Lung (tissue), 12 donors: ENCODE data around the gene LZTR1. TPM values are rescaled to one million over a fixed set of nuclear protein-coding genes. Genes with fewer than 3 reads are reported as not detected.
A peak's percentile ranks its signal among the peaks of the same experiment; 100 is the strongest.

Source experiments
- ATAC-seq: fragments of 200-7000 bp; cut with Tn5 transposase; one replicate; pipeline ENCODE4 v1.9.1; 2020; ENCODE audit warnings: moderate number of reproducible peaks; ENCODE audit not compliant: insufficient read depth, low FRiP score
- DNase-seq, 3 donors: peaks; one replicate each; pipeline ENCODE4 v3.0.0-alpha.2; 2013 to 2017
- H3K27ac ChIP-seq, 2 donors: one replicate each; pipeline ENCODE4 v1.5.1; 2013; ENCODE audit warnings: mild to moderate bottlenecking in 2 of 2, moderate library complexity in 2 of 2, control low read depth in 1 of 2, inconsistent platforms in 1 of 2, low read depth in 1 of 2, low read length in 1 of 2
- H3K27me3 ChIP-seq, 3 donors: one replicate each; pipeline ENCODE4 v1.5.1; 2013; ENCODE audit warnings: low read length in 2 of 3; ENCODE audit not compliant: control insufficient read depth in 3 of 3, insufficient read depth in 3 of 3
- H3K36me3 ChIP-seq, 4 donors: one replicate each; pipeline ENCODE4 v1.5.1; 2013; ENCODE audit warnings: low read length in 4 of 4, mild to moderate bottlenecking in 1 of 4, moderate library complexity in 1 of 4; ENCODE audit not compliant: control insufficient read depth in 4 of 4, insufficient read depth in 4 of 4
- H3K4me1 ChIP-seq, 5 donors: one replicate each; pipeline ENCODE4 v1.5.1; 2013; ENCODE audit warnings: low read length in 5 of 5, mild to moderate bottlenecking in 2 of 5, moderate library complexity in 1 of 5; ENCODE audit not compliant: control insufficient read depth in 5 of 5, insufficient read depth in 5 of 5
- H3K4me3 ChIP-seq: one replicate; pipeline ENCODE4 v1.5.1; 2013; ENCODE audit warnings: mild to moderate bottlenecking, control low read depth, moderate library complexity
- H3K9ac ChIP-seq, 2 donors: one replicate each; pipeline ENCODE4 v1.5.1; 2013; ENCODE audit warnings: low read length in 2 of 2, control low read depth in 1 of 2; ENCODE audit not compliant: insufficient read depth in 1 of 2
- H3K9me3 ChIP-seq, 4 donors: one replicate each; pipeline ENCODE4 v1.5.1; 2013; ENCODE audit warnings: low read length in 3 of 4, mild to moderate bottlenecking in 1 of 4, moderate library complexity in 1 of 4; ENCODE audit not compliant: control insufficient read depth in 4 of 4, insufficient read depth in 3 of 4
- CTCF ChIP-seq: IDR thresholded peaks from 2 replicates; pipeline ENCODE4 v1.5.1; 2012; ENCODE audit warnings: mild to moderate bottlenecking; ENCODE audit errors: control extremely low read depth, extremely low read depth
- WGBS, 2 donors: extraction: QIAGEN DNeasy Blood & Tissue Kit; methylation state at CpG; one replicate each; pipeline ENCODE4 v1.1.7; 2013; 5-methylcytosine and 5-hydroxymethylcytosine counted together
- polyA plus RNA-seq, 2 donors: library from polyadenylated mRNA; stranded (reverse); fragments of 200-250 nt; gene quantifications; one replicate each; pipeline ENCODE4 v1.2.1, GENCODE V29; 2013
- total RNA-seq, 2 donors: library from RNA; depleted of rRNA in 1 of 2; stranded (reverse); fragments of >200 nt in 1 of 2; gene quantifications; one replicate each; pipeline ENCODE4 v1.2.1, GENCODE V29; 2014 to 2021
- donor health status: control.
- donor health status: control.
- donor health status: Bipolar disorder and iron deficiency.
- donor health status: healthy.
- donor health status: DM: yes; HTN: yes; CAD: no.

The LZTR1 gene
- total and polyA plus RNA-seq, 4 donors = 33.8 to 64.9 (median 44.9) TPM

DNA sequence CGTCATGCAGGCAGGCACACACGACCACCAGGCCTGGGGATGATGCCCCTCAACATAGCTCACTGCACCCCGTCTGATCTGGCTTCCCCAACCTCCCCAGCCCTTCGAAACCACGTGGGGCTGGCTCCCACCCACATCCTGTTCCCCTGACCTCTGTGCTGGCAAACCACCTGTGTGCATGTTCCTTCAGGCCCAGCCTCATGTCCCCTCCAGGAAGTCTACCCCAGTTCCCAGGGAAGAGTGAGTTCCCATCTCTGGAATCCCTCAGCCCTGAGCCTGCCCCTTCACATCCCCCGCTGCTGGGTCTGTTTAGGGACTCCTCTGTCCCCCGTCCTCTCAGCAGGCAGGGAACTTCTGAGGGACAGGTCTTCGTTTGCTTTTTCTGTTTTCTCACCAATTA, 43.2 kb downstream of the LZTR1 start:
- Histone ChIP-seq H3K27me3 (no peaks in the 10 kb centered on the region), H3K9me3 (no peaks in the 10 kb centered on the region), H3K36me3 (no peaks in the 10 kb centered on the region), H3K4me3 (no peak overlapping the region), H3K9ac (no peak overlapping the region), H3K4me1 (peaks cover 0 to 3% (median 0%) of the 10 kb centered on the region in 5 donors), H3K27ac (no peak overlapping the region)
- 57 to 58% methylated on average over 8 of the region's 8 CpGs for WGBS, 2 donors
- TF ChIP-seq CTCF = no peak
- ATAC-seq (no peak), DNase-seq (no peak)

DNA sequence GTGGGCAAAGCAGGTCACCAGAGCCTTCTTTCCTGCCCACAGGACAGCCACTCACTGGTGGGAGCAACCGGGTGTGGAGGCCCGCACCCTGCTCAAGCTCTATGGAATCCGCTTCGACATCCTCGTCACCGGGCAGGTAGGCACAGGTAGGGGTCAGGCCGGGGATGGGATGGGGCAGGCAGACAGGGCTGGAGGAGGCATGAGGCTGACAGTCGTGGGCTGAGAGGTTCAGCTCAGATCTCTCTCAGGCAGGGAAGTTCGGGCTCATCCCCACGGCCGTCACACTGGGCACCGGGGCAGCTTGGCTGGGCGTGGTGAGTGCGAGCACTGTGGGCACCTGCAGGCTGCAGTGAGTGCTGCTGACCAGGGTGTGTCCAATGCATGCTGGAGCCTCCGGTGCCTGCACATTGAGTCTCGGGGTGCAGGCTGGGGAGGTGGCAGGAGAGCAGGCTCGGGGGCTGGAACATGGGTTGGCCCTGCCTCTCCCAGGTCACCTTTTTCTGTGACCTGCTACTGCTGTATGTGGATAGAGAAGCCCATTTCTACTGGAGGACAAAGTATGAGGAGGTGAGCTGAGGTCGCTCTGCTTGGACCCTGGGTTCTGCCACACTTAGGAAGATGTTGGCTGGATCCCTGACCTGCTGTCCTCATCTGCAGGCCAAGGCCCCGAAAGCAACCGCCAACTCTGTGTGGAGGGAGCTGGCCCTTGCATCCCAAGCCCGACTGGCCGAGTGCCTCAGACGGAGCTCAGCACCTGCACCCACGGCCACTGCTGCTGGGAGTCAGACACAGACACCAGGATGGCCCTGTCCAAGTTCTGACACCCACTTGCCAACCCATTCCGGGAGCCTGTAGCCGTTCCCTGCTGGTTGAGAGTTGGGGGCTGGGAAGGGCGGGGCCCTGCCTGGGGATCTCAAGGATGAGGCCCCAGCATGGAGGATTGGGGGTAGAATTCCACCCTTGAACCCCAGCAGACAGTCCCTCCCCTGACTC, 44.0 kb downstream of the LZTR1 start:
- WGBS, 2 donors = 88 to 89% methylated on average over 27 of the region's 27 CpGs
- ATAC-seq (no peak), DNase-seq (no peak)
- Histone ChIP-seq H3K27ac (no peak overlapping the region), H3K9me3 (no peaks in the 10 kb centered on the region), H3K36me3 (no peaks in the 10 kb centered on the region), H3K4me1 (peaks cover 0 to 3% (median 0%) of the 10 kb centered on the region in 5 donors), H3K9ac (no peak overlapping the region), H3K27me3 (peaks cover 0 to 2% (median 0%) of the 10 kb centered on the region in 3 donors), H3K4me3 (no peak overlapping the region)
- TF ChIP-seq CTCF = no peak

GRCh38 chr22:21026783-21027692, 44.9 kb downstream of the LZTR1 start:
- Histone ChIP-seq H3K9me3 (no peaks in the 10 kb centered on the region), H3K4me1 (peaks cover 0 to 3% (median 0%) of the 10 kb centered on the region in 5 donors), H3K36me3 (no peaks in the 10 kb centered on the region), H3K9ac (no peak overlapping the region), H3K27ac (no peak overlapping the region), H3K27me3 (peaks cover 0 to 4% (median 0%) of the 10 kb centered on the region in 3 donors), H3K4me3 (no peak overlapping the region)
- WGBS, 2 donors = 72 to 81% methylated on average over 14 of the region's 14 CpGs
- ATAC-seq (no peak), DNase-seq (peak; percentile 38 to 71 (median 63))
- TF ChIP-seq CTCF = no peak
